SK-N-SH (cell line): ENCODE results near the gene RBP5. TPM values are rescaled to one million over a fixed set of nuclear protein-coding genes. Genes with fewer than 3 reads are reported as not detected.
A peak's percentile ranks its signal among the peaks of the same experiment; 100 is the strongest.

Experiments used
- CTCF ChIA-PET: fragments of 300-600, 350-600 bp; formaldehyde crosslinking; extraction: SDS; loops from one replicate; lab custom pipeline; 2021; lab: Yijun Ruan, JAX
- POLR2A ChIA-PET: fragments of 350-600 bp; sonication (Branson Sonifier 250); formaldehyde crosslinking; extraction: SDS; loops from one replicate; lab custom pipeline; 2020; ENCODE audit warnings: antibody characterized with exemption, inconsistent platforms; lab: Yijun Ruan, JAX
- DNase-seq: peaks from one replicate; pipeline ENCODE4 v3.0.0; 2012
- H2AFZ ChIP-seq: fragments of 200-600 bp; sonication (generic); 2 replicates; pipeline ENCODE4 v1.8.1; 2016; ENCODE audit warnings: antibody characterized with exemption, mild to moderate bottlenecking, low read depth
- H3F3A ChIP-seq: fragments of 200-600 bp; sonication (generic); replicated peaks from 2 replicates; pipeline ENCODE3; 2016; ENCODE audit warnings: antibody characterized with exemption, mild to moderate bottlenecking; ENCODE audit not compliant: insufficient read depth
- H3K27ac ChIP-seq, 2 experiments: fragments of 200-500 bp in 1 of 2; fragments of 200-600 bp in 1 of 2; sonication (Bioruptor generic) in 1 of 2; sonication (generic), shearing (Covaris generic) in 1 of 2; 2 replicates each; pipeline versions ENCODE4 v1.5.1 to v1.6.1; 2014 to 2016; ENCODE audit warnings: low read depth in 2 of 2, inconsistent platforms in 1 of 2, low read length in 1 of 2, mild to moderate bottlenecking in 1 of 2, mixed read lengths in 1 of 2
- H3K27me3 ChIP-seq: fragments of 200-600 bp; sonication (generic), shearing (Covaris generic); 2 replicates; pipeline ENCODE4 v1.6.1; 2016; ENCODE audit warnings: mixed run types; ENCODE audit not compliant: insufficient read depth
- H3K36me3 ChIP-seq, 2 experiments: fragments of 200-500 bp in 1 of 2; fragments of 200-600 bp in 1 of 2; sonication (Bioruptor generic) in 1 of 2; sonication (generic) in 1 of 2; replicated peaks in 1 of 2; 2 replicates each; pipeline versions ENCODE3 to v1.5.1; 2014 to 2016; ENCODE audit warnings: low read length in 1 of 2, mild to moderate bottlenecking in 1 of 2; ENCODE audit not compliant: insufficient read depth in 2 of 2, control insufficient read depth in 1 of 2
- H3K4me1 ChIP-seq, 2 experiments: fragments of 200-500 bp in 1 of 2; fragments of 200-600 bp in 1 of 2; sonication (Bioruptor generic) in 1 of 2; sonication (generic), shearing (Covaris generic) in 1 of 2; 2 replicates each; pipeline versions ENCODE4 v1.5.1 to v1.6.1; 2014 to 2016; ENCODE audit warnings: low read depth in 1 of 2, low read length in 1 of 2, mixed run types in 1 of 2; ENCODE audit not compliant: insufficient read depth in 2 of 2, control insufficient read depth in 1 of 2
- H3K4me2 ChIP-seq: fragments of 200-600 bp; sonication (generic), shearing (Covaris generic); 2 replicates; pipeline ENCODE4 v1.6.1; 2017; ENCODE audit warnings: mixed run types
- H3K4me3 ChIP-seq, 2 experiments: fragments of 200-500 bp in 1 of 2; fragments of 200-600 bp in 1 of 2; sonication (Bioruptor generic) in 1 of 2; sonication (generic), shearing (Covaris generic) in 1 of 2; 2 replicates each; pipeline versions ENCODE4 v1.5.1 to v1.8.1; 2014 to 2016; ENCODE audit warnings: low read depth in 2 of 2, inconsistent platforms in 1 of 2, low read length in 1 of 2, mild to moderate bottlenecking in 1 of 2, mixed read lengths in 1 of 2, moderate library complexity in 1 of 2
- H3K79me2 ChIP-seq: fragments of 200-600 bp; sonication (generic); 2 replicates; pipeline ENCODE4 v1.8.1; 2017; ENCODE audit warnings: mild to moderate bottlenecking; ENCODE audit not compliant: insufficient read depth
- H3K9ac ChIP-seq: fragments of 200-600 bp; sonication (generic); 2 replicates; pipeline ENCODE4 v1.6.1; 2017; ENCODE audit warnings: mixed run types
- H3K9me2 ChIP-seq: fragments of 200-600 bp; sonication (generic); 2 replicates; pipeline ENCODE4 v1.6.1; 2017; ENCODE audit warnings: mixed run types
- H3K9me3 ChIP-seq: fragments of 200-600 bp; sonication (generic); 2 replicates; pipeline ENCODE4 v1.6.1; 2017; ENCODE audit warnings: mixed run types, mild to moderate bottlenecking, moderate library complexity
- H4K20me1 ChIP-seq: fragments of 200-600 bp; sonication (generic); 2 replicates; pipeline ENCODE4 v1.6.1; 2017; ENCODE audit warnings: mild to moderate bottlenecking, mixed run types; ENCODE audit not compliant: insufficient read depth
- CHD2 ChIP-seq: fragments of 150-350 bp; IDR thresholded peaks from 2 replicates; pipeline ENCODE4 v1.6.1; 2018; ENCODE audit warnings: low read length; ENCODE audit not compliant: partially characterized antibody
- EP300 ChIP-seq, 2 experiments: IDR thresholded peaks; 2 replicates each; pipeline versions ENCODE4 v1.4.0 to v1.6.1; 2012; ENCODE audit warnings: borderline replicate concordance in 1 of 2, low read depth in 1 of 2, low read length in 1 of 2
- FOXJ3 ChIP-seq: sonication (generic); formaldehyde crosslinking; IDR thresholded peaks from 2 replicates; pipeline ENCODE4 v1.5.1; 2020; ENCODE audit warnings: mild to moderate bottlenecking, missing genetic modification reagents
- GABPA ChIP-seq: IDR thresholded peaks from 2 replicates; pipeline ENCODE4 v1.4.0; 2012; ENCODE audit warnings: low read depth, mild to moderate bottlenecking
- NFIC ChIP-seq: IDR thresholded peaks from 2 replicates; pipeline ENCODE4 v1.4.0; 2012; ENCODE audit warnings: borderline replicate concordance
- NRF1 ChIP-seq: IDR thresholded peaks from 2 replicates; pipeline ENCODE4 v1.6.1; 2012; ENCODE audit warnings: low read depth, mild to moderate bottlenecking, low read length
- PBX3 ChIP-seq: IDR thresholded peaks from 2 replicates; pipeline ENCODE4; 2012
- POLR2AphosphoS5 ChIP-seq: IDR thresholded peaks from 2 replicates; pipeline ENCODE4 v1.6.1; 2012; ENCODE audit warnings: low read depth, low read length
- RAD21 ChIP-seq: IDR thresholded peaks from 2 replicates; pipeline ENCODE4 v1.6.1; 2012; ENCODE audit warnings: mild to moderate bottlenecking, low read length
- REST ChIP-seq: IDR thresholded peaks from 2 replicates; pipeline ENCODE4 v1.6.1; 2012; ENCODE audit warnings: mild to moderate bottlenecking, low read depth, low read length, moderate library complexity
- RFX5 ChIP-seq: IDR thresholded peaks from 2 replicates; pipeline ENCODE4 v1.6.1; 2012; ENCODE audit warnings: mild to moderate bottlenecking, improper control_type of control experiment, low read length
- RXRA ChIP-seq: IDR thresholded peaks from 2 replicates; pipeline ENCODE4 v1.4.0; 2012; ENCODE audit warnings: low read depth, mild to moderate bottlenecking, borderline replicate concordance
- SMC3 ChIP-seq: IDR thresholded peaks from 2 replicates; pipeline ENCODE4 v1.6.1; 2012; ENCODE audit warnings: low read depth, low read length, improper control_type of control experiment
- USF1 ChIP-seq: IDR thresholded peaks from 2 replicates; pipeline ENCODE4 v1.4.0; 2012; ENCODE audit warnings: low read depth, borderline replicate concordance
- WGBS: methylation state at CpG from one replicate; pipeline ENCODE4 v1.1.6; 2017; ENCODE audit warnings: low lambda C conversion rate; 5-methylcytosine and 5-hydroxymethylcytosine counted together
- polyA plus RNA-seq, 3 experiments: library from polyadenylated mRNA; depleted of rRNA; stranded (reverse); fragments of >200 nt; gene quantifications; 2 replicates each; pipeline ENCODE4 v1.2.3, GENCODE V29; 2012
- TF ChIP-seq, protein P1 (sequence below): fragments of 150-350 bp; IDR thresholded peaks from 2 replicates; pipeline ENCODE4 v1.6.1; 2016; ENCODE audit warnings: mild to moderate bottlenecking, low read depth, low read length
- TF ChIP-seq, protein P2 (sequence below): fragments of 200-600 bp; sonication (generic); IDR thresholded peaks from 2 replicates; pipeline ENCODE4 v1.6.1; 2017; ENCODE audit warnings: antibody characterized with exemption, mild to moderate bottlenecking, moderate library complexity

RBP5 gene
- polyA plus RNA-seq, 1 of the 3 experiments (the other 2 are of a cell fraction), result 0.12 TPM

GRCh38 chr12:7113389-7113871 is 15.3 kb downstream of the RBP5 start:
- Histone ChIP-seq H3K27ac (no peak overlapping the region), H3K27me3 (peaks cover 10% of the 10 kb centered on the region; the same call in 1 of the 2 replicates), H3K4me2 (no peak overlapping the region), H3K4me1 (peaks cover 0 to 19% of the 10 kb centered on the region in 2 experiments; a peak in 2 of 4 replicates), H3K36me3 (no peaks in the 10 kb centered on the region), H3K9me3 (no peaks in the 10 kb centered on the region), H3K4me3 (no peak overlapping the region; a peak in 1 of 4 replicates), H4K20me1 (no peaks in the 10 kb centered on the region), H2AFZ (no peak overlapping the region), H3F3A (no peaks in the 10 kb centered on the region), H3K9me2 (no peaks in the 10 kb centered on the region), H3K79me2 (no peaks in the 10 kb centered on the region), H3K9ac (no peak overlapping the region)
- ChIA-PET POLR2A (no interaction called here), CTCF (interaction anchor here (0.6 to 4.4 kb wide), 46 partner anchors 9 to 538 kb away, joined by 3 to 39 read pairs (median 5); partner anchors contain the start of genes C12orf57, C1R, C1S and LPCAT3)
- TF ChIP-seq PBX3 (no peak), NRF1 (no peak), GABPA (no peak), RFX5 (no peak), CHD2 (no peak), RAD21 (peak; percentile 65), NFIC (no peak), RXRA (no peak), SMC3 (peak; percentile 49), USF1 (no peak), POLR2AphosphoS5 (no peak), EP300 (IDR thresholded peaks at IDR 0.05; ENCODE audit: borderline replicate concordance in 1 of 2, low read depth in 1 of 2, low read length in 1 of 2) (no peak), REST (no peak), FOXJ3 (CRISPR knock-in tag) (no peak)
- TF ChIP-seq, protein P1, sequence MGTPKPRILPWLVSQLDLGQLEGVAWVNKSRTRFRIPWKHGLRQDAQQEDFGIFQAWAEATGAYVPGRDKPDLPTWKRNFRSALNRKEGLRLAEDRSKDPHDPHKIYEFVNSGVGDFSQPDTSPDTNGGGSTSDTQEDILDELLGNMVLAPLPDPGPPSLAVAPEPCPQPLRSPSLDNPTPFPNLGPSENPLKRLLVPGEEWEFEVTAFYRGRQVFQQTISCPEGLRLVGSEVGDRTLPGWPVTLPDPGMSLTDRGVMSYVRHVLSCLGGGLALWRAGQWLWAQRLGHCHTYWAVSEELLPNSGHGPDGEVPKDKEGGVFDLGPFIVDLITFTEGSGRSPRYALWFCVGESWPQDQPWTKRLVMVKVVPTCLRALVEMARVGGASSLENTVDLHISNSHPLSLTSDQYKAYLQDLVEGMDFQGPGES, result no peak
- TF ChIP-seq, protein P2, sequence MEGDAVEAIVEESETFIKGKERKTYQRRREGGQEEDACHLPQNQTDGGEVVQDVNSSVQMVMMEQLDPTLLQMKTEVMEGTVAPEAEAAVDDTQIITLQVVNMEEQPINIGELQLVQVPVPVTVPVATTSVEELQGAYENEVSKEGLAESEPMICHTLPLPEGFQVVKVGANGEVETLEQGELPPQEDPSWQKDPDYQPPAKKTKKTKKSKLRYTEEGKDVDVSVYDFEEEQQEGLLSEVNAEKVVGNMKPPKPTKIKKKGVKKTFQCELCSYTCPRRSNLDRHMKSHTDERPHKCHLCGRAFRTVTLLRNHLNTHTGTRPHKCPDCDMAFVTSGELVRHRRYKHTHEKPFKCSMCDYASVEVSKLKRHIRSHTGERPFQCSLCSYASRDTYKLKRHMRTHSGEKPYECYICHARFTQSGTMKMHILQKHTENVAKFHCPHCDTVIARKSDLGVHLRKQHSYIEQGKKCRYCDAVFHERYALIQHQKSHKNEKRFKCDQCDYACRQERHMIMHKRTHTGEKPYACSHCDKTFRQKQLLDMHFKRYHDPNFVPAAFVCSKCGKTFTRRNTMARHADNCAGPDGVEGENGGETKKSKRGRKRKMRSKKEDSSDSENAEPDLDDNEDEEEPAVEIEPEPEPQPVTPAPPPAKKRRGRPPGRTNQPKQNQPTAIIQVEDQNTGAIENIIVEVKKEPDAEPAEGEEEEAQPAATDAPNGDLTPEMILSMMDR, result peak; percentile 87
- WGBS, result 14% methylated on average over 4 of the region's 5 CpGs
- peak; percentile 61 for DNase-seq
